ENCODE measurements around the gene FGF19.

The FGF19 gene

DNA sequence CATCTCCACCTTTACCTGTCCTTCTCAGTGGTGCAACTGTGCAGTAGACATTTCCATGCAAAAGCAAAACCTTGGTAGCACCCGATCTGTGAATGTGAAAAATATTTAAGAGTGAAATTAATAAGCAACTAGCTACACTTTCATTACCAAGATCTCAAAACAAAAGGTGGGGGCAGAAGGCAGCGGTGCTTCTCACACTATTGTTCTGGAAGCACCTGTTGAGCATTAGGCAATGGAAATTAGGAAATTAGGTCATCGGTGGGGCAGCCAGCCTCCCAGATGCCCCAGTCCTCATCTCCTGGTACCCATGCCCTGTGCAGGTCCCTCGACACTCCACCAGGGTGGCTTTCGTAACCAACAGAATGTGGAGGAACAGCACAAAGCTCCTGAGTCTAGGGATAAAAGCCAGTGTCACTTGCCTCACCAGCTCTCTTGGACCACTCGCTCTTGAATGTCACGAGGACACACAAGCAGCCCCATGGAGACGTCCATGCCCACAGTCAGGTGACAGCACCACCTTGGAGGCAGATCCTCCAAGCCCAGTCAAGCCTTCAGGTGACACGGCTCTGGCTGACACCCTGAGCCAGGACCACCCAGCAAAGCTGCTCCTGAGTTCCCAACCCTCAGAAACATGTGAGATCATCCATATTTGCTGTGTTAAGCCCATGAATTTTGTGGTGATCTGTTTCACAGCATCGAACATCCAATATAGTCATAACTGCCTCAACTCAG is 31.9 kb downstream of the FGF19 start:
- no peak for DNase-seq (ENCODE audit: low read depth in 2 of 2)

DNA sequence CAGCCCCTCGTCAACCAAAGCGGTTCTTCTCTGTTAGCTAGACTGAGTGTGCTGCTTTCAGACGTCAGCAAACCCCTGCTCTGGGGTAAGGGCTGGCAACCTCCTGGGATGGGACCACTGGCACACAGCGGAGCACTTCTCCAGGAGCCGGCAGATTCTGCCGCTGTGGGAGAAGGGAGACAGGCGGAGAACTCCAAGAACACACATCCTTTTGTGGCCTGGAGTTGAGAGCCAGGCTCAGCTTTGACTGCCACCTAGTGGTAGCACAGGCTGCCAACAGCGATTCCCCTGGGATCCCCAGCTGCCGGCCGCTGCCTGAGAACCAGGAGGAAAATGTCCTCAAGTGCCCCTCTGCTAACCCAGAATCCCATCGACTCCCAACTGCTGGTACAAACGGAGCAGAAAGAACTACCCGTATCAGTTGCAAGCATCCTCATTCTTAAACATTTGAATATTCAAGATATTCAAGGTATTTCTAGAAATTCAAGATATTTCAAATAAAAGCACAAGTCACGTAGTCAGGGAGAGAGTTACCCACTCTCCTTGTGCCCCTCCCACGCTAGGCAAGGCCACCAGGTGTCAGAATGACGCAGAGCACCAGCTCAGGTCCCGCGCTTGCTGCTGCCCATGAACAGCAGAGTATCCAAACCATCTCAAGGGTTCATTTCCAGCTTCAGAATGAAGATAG is 33.5 kb downstream of the FGF19 start:
- peak in 1 of 2 donors; percentile 45 for DNase-seq (ENCODE audit: low read depth in 2 of 2)

DNA sequence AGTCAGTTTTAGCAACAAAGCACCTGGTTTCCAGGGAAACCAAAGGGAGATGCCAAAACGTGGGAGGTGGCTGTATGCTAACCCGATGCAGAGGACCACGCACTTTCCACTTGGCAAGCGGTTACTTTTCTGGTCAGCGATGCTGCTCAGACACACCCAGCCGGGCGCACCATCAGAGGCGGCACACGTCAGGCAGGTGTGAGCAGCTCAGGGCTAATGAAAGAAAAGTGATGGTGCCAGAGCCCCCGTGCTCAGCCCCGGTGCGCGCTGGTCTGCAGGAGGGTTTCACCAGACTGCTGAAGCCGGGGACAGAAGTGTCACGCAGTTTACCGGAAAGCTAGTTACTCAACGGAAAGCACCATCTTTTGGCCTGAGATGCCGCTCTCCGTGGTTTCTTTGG is 34.3 kb downstream of the FGF19 start:
- no peak for DNase-seq (ENCODE audit: low read depth in 2 of 2)

DNA sequence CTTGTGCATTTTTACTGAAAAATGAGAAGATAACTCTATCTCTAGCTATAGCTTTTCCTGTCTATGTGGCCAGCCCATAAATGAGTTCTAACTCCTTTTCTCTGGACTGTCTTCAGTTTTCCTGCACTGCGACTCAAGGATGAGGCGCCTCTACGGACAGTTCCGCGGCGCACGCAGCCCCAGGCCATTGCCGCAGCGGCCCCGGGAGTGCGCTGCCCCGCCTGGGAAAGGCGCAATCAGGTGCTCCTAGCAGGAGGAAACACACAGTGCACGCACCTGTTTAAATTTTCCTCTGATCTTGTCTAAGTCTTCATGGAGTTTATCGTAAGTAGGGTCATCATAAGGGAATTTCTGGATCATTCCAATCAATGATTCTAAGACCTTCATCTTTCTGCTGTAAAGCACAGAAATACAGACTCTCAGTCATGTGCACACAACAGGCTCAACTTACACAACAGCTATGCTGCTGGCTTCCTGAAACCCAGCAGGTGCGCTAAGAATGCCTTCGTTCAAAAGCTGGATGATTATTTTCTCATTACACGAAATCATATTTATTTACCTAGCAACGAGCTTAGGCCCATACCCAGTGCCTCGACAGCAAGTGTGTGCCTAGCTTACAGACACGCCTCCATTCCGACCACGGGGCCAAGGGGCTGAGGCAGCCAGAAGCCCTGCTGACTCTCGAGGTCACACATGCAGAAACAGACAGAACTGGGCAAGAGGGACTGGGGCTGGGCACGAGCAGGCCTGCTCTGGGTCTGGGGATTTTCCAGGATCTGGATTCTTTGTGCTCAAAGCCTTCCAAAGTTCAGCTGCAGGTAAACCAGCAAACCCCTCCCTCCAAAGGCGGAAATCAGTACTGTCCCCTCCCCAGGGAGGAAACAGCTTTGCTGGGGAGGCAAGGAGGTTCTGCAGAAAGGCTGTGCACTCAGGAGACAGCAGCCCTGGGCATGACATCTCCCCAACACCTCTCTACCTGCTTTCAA is 35.9 kb downstream of the FGF19 start:
- DNase-seq (ENCODE audit: low read depth in 2 of 2), result no peak

DNA sequence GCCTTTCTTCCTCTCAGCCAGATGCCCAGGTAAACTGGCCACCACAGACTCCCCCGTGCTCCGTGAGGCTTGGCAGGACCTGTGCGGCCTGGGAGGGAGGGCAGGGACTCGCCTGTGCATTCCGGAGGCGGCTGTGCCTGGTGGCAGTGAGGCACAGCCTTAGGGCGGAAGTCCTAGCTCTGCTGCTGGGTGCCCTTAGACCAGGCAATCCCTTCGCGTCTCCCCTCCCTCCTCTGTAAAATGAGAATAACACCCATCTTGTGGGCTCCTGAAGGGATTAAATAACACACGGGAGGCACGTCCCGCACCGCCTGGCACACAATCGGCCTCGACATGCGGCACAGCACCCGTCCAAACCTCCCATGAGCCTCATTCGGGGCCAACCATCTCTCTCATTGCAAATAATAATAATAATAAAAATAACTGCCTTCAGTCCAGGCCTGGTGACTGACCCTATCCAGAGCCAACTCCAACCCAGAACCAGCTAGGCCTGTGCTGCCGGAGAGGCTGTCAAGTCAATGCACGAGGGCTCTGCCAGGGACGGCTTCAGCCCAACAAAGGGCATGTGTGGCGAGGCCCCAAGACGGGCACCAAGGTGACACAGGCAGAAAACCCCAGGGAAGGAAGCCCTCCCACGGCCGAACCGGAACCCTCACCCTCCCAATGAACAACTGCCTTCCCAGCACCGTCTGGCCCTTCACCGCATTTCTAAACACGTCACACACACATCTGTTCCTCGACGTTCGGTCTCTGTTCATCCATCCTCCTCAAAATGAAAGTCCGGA is 36.9 kb downstream of the FGF19 start:
- DNase-seq (ENCODE audit: low read depth in 2 of 2), result no peak

DNA sequence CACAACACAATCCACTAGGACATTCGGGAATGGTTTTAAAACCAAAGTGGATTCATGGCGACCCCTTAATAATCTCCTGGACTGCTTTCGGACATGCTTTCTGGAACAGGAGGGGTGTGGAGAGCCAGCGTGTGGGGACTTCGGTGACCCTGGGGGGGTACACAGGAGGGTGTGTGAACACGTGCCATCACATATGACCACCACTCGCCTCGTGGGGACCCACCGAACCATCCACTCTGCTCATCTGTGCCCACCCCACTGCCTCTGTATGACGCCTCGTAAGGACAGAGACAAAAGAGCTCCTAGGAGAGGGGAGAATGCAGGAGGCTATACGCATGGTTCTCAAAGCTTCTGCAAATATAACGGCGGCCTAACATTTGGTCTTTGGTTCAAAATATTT is 37.6 kb downstream of the FGF19 start:
- DNase-seq (ENCODE audit: low read depth in 2 of 2), result no peak

DNA sequence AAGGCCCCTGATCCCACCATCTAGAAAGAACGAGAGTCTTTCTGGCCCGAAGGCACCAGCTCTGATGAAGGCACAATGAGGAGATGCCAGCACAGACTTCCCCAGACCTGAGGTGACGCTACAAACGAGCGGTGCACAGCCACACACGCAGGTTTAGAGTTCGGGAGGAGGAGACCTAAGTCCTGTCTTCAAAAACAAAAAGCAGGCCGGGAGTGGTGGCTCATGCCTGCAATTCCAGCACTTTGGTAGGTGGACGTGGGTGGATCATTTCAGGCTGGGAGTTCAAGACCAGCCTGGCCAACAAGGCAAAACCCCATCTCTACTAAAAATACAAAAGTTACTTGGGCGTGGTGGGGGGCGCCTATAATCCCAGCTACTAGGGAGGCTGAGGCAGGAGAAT is 38.2 kb downstream of the FGF19 start:
- DNase-seq (ENCODE audit: low read depth in 2 of 2), result no peak

DNA sequence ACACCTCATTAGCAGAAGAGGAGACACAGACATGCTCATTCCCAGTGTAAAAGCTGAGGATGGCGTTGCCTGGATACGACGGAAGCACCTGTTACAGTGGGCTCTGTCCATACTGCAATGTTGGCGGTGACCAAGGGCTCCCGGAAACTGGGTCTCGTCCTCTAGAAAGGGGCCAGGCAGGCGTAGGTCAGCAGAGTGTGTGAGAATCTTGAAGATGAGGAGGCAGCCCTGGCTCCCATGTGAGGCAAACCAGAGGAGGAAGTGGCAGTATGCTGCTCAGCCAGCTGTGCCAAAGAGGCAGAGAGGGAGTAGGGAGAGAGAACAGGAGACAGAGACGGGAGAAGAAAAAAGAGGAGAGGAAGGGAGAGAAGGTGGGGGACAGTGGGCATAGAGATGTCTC is 38.9 kb downstream of the FGF19 start:
- no peak for DNase-seq (ENCODE audit: low read depth in 2 of 2)

DNA sequence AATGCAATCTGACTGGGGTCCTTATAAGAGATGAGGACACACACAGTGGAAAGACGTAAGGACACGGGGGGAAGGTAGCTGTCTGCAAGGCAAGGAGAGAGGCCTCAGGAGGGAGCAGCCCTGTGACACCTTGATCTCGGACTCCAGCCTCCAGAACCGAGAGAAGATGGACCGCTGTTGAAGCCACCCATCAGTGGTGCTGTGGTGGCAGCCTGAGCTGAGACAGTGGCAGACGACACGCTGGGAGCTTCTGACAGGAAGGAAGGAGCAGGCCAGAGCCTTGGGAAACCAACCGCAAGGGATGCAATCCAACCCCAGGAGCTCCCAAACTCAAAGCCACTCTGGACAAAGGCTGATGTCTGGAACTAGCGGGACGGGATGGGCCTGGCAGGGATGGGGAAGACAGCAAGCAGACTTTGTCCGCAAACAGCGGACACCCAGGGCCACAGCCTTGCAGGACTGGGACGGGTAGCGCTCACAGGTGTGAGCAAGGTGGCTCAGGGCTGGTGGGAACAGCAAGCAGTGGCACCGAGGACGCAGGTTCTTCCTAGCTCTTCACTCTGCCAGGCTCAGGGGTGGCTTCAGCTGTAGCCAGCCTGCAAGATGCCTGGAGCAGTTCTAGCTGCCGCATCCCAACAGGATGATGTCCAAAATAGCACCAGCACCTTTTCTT is 39.6 kb downstream of the FGF19 start:
- DNase-seq (ENCODE audit: low read depth in 2 of 2), result no peak

DNA sequence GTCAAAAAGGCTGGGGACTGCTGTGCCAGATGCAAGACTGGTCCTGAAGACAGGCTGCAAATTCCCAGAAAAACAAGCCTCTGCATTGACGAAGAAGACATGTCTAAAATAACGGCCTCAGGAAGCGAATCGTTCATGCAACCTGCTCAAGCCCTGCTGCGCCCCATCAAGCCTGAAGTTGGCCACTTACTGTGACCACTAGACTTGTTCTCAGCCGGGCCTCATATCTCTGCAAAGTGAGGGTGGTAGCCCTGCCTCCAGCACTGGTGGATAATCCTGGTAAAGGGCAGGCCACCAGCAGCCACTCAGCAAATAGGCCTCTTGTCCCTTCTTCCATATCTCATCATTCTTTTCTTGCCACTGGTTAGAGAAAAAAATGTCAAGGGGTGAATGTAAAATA is 40.5 kb downstream of the FGF19 start:
- DNase-seq (ENCODE audit: low read depth in 2 of 2), result no peak

DNA sequence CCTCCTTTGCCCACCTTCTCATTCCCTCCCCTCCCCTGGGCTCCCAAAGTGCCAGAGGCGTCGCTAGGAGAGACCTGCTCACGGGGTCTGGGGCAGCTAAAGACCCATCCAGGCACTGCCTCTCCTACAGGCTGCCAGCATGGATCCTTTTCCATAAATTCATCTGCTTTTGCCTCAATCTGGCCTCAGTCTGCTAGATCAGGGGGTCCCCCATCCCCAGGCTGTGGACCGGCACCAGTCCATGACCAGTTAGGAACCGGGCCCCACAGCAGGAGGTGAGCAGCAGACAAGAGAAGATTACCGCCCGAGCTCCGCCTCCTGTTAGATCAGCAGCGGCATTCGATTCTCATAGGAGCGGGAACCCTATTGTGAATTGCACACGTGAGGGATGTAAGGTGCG is 41.0 kb downstream of the FGF19 start:
- no peak for DNase-seq (ENCODE audit: low read depth in 2 of 2)

DNA sequence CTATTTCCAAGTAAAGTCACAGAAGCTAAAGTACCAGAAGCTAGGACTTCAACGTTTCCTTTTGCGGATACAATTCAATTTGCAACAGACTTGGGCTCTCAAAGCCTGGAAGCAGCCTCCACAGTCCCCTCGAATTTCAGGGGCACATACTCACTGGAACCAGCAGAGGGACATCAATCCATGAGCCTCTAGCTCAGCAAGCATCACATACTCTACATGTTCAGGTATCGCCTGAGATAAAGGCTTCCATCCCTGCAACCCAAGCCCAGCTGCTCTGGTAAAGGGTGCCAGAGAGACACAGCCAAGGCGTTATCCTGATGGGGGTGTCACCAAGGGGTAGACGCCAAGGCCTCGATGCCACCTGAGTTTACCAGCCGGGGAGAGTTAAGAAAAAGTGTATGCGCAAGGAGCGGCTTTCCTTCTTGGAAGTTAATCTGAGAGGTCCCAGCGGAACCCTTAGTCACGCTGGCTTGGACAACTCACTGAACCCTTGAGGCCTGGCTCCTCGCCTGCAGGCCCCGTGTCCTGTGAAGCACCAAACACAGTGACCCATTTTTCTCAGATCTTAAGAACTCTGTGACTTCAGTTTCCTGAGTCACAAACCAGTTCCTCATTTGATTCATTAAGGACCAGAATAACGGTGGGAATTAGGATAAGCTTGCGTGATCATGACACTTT is 41.7 kb downstream of the FGF19 start:
- no peak for DNase-seq (ENCODE audit: low read depth in 2 of 2)

DNA sequence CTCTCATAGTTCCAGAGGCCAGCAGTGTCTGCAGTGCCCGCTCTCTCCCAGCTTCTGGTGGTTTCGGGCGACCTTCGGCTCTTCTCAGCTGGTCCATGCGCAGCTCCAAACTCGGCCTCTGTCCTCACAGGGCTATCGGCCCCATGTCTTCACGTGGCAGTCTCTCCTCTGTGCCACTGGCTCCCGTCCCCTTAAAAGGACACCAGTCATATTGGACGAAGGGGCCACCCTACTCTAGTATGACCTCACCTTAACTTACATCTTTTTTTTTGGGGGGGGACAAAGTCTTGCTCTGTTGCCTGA is 42.5 kb downstream of the FGF19 start:
- DNase-seq (ENCODE audit: low read depth in 2 of 2), result no peak

DNA sequence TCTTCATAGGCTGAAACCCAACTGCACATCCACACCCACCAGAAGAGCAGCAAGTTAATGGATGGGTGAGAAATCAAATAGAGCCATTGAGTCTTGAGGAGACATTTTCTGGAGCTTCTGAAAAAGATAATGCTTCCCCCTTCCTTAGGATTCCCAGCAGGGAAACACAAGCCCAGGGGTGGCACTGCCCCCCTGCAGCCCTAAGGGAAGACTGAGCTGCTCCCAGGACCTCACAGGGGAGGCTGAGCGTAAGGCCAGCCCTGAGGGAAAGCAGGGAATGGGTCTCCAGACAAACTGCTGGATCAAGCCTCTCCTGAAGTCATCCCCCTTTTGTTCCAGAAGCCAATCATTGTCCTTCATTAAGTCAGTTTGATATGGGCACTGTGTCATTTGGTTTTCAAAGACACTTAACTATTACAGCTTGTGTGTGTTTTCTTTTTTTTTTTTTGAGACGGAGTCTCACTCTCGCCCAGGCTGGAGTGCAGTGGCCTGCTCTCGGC is 43.8 kb downstream of the FGF19 start:
- no peak for DNase-seq (ENCODE audit: low read depth in 2 of 2)

DNA sequence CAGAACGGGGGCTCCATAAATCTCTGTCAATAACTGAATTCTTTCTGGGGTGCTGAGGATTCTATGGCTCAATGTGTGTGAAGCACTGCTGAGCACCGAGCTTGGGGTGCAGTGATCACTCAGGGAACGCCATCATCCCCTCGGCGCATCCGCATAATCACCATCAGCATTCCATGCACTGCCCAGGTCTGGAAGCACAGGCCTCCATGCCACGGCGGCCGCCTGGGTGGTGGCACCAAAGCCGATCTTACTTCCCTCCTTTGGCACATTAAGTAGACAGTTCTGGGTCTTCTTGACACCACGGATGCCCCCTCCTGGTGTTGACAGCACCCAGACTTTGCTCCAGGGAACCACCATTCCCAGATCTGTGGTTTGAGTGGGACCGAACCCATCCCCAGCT is 44.2 kb downstream of the FGF19 start:
- no peak for DNase-seq (ENCODE audit: low read depth in 2 of 2)

DNA sequence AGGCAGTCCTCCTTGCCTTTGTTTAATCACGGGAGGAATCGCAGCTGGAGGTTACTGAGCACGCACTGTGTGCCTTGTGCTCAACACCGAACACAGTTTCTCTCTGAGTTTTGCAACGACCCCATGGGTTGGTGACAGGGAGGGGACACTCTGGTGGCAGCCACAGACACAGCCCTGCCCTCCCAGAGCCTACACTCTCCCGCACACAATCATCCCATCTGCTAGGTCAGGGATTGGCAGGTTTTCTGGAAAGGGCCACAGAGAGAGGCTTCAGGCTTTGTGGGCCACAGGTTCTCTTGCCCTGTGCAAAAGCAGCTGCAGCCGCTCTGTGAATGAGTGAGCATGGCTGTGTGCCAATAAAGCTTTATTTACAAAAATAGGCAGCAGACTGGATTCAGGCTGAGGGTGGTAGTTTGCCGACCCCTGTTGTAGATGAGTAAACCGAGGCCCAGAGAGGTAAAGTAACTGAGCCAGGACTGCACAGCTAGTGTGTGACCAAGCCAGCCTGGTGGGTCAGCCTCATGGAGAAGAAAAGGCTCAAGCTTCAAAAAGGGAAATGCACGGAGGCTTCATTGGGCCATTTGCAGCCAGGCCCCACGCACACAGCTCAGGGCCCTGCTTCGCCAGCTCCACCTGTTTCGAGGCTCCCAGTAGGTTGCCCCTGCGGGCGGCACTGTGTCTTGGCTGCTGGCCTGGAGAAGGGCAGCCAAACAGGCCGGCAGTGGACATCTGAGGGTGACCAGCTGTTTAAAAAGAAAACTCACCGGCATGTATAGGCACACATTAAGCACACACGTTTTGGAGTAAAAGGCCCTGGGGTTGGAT is 45.0 kb downstream of the FGF19 start:
- no peak for DNase-seq (ENCODE audit: low read depth in 2 of 2)

DNA sequence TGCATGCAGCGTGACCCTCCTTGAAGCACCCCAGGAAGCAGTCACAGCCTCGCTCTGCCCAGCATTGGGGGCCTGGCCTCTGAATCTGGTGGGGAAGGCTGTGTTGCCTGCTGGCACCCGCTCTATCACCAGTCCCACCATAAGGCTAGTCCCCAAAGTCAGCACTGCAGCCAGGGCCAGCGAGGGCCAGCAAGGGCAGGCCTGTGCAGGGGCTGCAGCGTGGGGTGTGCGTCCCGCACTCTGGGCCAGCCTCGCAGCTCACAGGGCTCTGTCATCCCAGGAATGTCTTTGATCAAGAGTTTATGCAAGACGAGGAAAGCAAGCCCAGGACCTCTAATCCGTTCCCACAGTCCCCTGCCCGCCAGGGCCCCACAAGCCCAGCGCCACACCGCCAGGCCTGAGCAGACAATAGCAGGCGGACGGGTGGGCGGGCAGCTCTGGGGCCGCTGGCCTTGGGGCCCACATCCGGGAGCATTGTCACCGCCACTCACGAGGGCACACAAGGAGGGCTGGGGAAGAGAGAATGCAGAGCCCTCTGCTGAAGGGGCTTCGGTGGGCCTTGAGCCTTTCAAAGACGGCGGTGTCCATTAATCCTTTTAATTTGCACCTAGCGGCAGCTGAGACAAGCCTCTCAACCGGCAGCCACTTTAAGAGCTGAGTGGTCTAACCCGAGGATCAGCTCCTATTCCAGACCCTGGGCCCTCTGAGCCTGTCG is 45.8 kb downstream of the FGF19 start:
- no peak for DNase-seq (ENCODE audit: low read depth in 2 of 2)

DNA sequence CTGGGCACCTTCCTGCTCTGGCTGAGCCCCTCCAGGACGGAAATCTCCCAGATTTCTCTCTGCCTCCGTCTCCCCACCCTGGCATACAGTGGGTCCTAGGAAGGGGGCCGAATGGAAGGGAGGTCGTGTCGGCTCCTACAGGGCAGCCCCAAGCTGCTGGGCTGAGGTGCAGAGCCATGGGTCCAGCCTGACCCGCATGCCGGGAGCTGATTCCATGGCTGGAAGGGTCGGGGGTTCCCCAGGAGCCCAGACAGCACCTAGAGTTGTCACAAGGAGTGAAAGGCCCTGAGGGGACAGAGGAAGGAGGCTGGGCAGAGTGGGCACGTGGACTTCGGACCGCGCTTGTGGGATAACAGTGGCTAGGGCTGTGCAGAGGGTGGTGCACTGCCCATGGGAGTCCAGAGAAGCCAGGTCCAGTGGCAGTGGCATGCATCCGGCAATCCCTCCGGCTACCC is 46.3 kb downstream of the FGF19 start:
- DNase-seq (ENCODE audit: low read depth in 2 of 2), result no peak
